ENCODE results near the gene CNTRL.
A peak's percentile ranks its signal among the peaks of the same experiment; 100 is the strongest.
"Not testable (repeated sequence)": the region's sequence is repeated elsewhere in the genome, so short reads cannot be mapped to it uniquely, and the experiment has no call there.

CNTRL gene

DNA sequence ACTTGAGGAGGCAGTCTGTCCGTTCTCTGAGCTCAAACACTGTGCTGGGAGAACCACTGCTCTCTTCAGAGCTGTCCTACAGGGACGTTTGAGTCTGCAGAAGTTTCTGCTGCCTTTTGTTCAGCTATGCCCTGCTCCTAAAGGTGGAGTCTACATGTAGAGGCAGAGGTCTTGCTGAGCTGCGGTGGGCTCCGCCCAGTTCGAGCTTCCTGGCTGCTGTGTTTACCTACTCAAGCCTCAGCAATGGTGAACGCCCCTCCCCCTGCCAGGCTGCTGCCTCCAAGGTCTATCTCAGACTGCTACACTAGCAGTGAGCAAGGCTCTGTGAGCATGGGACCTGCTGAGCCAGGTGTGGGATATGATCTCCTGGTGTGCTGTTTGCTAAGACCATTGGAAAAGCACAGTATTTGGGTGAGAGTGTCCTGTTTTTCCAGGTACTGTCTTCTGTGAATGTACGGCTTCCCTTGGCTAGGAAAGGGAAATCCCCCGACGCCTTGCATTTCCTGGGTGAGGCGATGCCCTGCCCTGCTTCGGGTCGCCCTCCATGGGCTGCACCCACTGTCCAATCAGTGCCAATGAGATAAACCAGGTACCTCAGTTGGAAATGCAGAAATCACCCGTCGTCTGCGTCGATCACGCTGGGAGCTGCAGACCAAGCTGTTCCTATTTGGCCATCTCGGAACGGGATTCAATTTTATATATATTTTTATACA is 58.5 kb downstream of the CNTRL start:
- DNase-seq = peak; percentile 61

DNA sequence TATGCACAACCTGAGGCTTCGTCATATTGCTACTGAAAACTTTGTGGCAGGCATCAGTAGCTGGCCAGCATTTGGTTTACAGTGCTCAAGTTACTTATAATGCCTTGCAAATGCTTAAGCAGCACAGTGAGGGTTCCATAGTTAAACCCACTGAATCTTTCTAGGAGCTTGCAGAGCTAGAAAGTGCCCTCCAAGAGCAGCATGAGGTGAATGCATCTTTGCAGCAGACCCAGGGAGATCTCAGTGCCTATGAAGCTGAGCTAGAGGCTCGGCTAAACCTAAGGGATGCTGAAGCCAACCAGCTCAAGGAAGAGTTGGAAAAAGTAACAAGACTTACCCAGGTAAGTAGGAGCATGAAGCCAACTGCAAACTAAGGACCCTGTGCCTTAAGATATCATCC is 60.9 kb downstream of the CNTRL start:
- no peak for DNase-seq

DNA sequence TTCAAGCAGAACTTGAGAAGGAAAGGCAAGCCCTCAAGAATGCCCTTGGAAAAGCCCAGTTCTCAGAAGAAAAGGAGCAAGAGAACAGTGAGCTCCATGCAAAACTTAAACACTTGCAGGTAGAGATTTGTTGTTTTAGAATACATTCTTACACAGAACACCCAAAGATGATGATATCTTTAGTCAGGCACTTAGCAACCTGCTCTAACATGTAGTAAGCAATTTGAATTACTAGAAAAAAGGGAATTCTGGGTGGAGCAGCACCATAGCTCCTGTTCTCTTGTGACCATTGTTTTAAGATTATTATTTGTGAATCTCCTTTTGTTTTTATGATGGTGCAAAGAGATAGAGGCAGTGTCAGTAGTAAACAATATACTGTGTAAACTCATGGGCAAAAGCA is 63.8 kb downstream of the CNTRL start:
- DNase-seq = no peak

DNA sequence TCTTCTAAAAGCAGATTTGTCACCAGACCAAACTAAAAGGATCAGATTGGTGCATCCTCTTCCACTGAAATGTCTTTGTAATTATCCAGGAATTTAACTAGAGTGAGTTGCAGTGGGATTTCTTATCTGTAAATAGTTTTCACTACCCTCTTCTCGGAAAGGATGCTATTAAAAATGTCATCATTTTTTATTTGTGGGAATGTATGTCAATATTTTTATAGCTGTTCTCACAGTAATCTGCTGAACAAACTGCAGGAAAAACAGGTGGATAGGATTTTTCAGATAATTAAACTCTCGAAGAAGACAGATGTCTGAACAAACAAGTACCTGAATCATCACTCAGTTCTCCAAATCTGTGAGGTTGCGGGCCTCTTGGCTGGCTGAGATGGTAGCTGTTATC is 64.2 kb downstream of the CNTRL start:
- DNase-seq = no peak

DNA sequence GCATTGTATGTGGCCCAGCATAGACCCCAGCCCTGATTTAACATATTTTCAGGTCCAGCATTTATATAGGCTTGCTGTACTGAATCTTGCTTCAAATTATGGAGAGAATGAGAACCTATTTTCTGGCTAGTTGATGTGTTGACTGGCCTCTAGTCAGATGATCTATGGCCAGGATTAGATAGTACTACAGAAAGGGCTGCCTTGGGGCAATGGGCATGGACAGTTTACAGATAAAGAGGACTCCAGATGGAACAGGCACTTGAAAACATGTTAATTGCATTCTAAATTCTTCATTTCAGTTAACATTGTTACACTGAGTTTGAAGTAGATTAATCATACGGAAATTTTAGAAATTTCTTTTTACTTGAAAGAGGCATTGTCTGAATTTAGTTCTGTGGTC is 65.4 kb downstream of the CNTRL start:
- no peak for DNase-seq

DNA sequence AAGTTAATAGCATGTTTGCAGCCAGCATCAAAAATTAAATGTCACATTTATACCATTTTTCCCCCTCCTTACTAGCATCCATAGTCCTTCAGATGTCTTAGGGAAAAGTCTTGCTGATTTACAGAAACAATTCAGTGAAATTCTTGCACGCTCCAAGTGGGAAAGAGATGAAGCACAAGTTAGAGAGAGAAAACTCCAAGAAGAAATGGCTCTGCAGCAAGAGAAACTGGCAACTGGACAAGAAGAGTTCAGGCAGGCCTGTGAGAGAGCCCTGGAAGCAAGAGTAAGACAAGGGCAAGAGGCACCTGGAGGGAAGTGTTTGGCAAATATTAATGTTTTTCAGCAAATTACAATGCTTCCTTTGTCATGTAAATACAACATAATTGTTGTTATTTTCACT is 66.6 kb downstream of the CNTRL start:
- DNase-seq = no peak

DNA sequence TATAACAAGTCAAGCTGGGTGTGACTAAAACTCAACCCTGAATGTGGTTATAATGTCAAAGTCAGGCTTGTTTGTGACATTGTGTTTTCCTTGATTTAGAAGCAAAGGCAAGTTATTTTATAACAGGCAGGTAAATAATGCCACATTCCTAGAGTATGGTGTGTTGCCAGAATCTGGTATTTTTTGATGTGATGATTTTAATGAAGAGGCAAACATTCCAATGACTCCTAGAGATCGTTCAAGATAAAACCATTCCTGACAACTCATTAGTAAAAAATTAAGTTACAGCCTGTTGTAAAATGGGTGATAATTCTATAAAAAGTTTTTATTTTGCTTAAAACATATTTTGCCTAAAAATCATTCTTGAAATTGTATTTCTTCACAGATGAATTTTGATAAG is 67.0 kb downstream of the CNTRL start:
- no peak for DNase-seq

DNA sequence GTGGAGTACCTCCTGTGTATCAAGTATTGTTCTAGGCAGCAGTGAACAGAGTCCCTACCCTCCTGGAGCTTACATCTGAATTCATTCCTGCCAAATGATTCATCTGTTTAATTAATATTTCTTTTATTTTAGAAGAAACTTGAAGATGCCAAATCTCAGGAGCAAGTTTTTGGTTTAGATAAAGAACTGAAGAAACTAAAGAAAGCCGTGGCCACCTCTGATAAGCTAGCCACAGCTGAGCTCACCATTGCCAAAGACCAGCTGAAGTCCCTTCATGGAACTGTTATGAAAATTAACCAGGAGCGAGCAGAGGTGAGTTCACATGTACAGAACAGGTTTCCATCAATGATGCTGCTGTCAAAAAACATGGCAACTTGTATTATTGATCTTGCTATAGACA is 69.0 kb downstream of the CNTRL start:
- no peak for DNase-seq

DNA sequence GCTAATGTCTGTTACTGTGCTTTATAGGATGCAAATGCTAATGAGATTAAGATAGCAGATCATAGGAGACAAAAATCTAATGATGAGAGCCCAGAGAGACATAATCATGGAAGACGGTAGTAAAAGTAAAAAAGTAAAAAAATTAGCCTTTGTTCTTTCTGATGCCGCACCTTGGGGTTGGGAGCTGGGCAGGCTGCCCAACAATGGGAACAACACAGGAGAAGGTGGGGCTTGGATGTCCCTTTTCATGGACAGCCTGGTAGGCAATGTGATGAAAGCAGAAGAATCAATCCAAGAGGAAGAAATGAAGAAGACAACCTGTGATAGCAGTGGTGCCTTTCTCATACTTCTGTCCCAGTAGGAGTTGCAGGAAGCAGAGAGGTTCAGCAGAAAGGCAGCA is 69.7 kb downstream of the CNTRL start:
- no peak for DNase-seq

DNA sequence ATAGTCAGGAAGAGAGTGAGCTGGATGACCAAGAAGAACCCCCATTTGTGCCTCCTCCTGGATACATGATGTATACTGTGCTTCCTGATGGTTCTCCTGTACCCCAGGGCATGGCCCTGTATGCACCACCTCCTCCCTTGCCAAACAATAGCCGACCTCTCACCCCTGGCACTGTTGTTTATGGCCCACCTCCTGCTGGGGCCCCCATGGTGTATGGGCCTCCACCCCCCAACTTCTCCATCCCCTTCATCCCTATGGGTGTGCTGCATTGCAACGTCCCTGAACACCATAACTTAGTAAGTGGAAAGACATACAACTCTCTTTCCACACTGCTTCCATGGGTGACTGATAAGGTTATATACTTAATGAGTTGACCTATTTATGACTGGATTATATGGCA is 75.4 kb downstream of the CNTRL start:
- DNase-seq = no peak

DNA sequence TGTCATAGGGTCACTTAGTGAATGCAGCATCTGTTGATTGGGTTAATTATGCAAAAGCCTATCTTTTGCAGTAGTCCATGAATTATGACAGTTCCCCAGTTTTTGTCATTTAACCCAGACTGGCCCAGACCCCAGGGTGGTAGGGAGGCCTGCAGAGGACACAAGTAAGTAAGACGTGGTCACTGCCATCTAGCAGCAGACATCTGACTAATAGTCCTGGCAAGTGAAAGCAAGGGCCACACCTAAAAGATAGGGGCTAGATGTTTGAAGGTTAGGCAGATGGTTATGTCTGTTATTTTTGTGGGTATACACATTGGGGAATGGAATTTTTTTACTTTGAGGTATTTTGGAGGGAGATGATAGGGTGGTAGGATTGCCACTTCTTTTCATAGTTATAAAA is 78.9 kb downstream of the CNTRL start:
- no peak for DNase-seq

DNA sequence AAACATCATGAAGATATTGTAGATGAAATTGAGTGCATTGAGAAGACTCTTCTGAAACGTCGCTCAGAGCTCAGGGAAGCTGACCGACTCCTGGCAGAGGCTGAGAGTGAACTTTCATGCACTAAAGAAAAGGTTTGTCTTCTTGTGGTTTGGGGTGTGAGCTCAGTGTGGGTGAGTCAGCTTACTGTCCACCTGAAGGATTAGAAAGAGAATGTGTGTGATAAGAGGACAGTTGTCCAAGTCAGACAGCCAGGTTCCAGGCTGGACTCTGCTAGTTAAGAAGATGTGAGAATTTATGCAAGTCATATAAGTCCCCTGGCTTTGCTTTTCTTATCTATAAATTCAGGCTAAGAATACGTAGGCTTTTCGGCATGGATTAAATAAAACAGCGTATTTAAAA is 80.0 kb downstream of the CNTRL start:
- DNase-seq = no peak

DNA sequence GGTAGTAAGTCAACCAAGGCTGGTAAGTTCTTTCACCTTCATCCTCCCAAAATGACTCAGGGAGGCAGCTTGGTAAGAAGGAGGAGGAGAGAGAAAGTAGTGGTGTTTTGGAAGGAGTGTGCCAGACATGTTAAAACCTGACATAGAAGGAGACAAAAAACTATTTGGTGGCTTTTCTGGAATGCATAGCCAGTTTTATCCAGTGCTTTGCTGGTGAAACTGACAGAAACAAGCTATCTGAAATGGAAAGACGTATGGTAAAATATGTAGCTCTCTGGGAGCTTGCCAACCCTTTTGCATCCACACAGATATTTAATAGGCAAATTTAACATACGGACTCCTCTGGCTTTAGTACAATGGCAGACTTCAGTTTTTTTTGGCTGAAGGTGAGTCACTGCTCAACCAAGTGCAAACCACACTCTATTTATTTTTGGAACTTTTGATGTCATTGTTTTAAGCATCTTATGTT is 81.5 kb downstream of the CNTRL start:
- peak; percentile 61 for DNase-seq

DNA sequence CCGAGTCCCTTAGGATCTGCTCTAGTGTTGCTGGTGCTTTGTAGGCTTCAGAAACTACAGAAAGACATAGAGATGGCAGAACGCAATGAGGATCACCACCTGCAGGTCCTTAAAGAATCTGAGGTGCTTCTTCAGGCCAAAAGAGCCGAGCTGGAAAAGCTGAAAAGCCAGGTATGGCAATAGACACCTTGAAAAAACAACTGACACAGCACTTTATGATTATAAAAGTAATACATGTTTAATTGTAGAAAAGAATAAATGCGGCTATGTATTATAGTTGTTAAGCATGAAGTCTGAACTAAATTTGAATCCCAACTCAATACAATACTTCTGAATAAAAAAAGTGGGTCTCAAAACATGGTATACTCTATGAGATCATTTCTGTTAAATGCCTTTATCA is 83.2 kb downstream of the CNTRL start:
- DNase-seq = no peak

DNA sequence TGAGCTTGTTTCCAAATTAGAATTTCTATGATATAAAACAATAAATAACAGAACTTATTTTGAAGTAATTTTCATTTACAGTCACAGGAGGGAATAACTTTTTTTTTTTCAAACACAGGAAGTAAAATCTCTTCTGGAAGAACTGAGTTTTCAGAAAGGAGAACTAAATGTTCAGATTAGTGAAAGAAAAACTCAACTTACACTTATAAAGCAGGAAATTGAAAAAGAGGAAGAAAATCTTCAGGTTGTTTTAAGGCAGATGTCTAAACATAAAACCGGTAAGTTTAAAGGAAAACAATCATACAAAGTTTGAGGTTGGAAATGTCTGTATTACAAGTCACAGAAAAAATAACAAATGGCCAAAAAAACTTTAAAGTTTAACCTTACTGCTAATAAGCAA is 85.3 kb downstream of the CNTRL start:
- DNase-seq = no peak

DNA sequence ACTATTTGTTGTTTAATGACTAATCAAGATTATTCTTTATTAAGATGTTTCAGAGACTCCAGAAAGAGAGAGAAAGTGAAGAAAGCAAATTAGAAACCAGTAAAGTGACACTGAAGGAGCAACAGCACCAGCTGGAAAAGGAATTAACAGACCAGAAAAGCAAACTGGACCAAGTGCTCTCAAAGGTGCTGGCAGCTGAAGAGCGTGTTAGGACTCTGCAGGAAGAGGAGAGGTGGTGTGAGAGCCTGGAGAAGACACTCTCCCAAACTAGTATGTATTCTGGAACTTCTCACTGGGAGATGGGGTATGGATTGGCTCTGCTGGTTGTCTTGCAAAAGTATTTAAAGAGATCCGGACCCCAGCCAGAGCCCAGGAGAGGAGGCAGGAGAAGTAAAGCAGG is 93.3 kb downstream of the CNTRL start:
- no peak for DNase-seq

DNA sequence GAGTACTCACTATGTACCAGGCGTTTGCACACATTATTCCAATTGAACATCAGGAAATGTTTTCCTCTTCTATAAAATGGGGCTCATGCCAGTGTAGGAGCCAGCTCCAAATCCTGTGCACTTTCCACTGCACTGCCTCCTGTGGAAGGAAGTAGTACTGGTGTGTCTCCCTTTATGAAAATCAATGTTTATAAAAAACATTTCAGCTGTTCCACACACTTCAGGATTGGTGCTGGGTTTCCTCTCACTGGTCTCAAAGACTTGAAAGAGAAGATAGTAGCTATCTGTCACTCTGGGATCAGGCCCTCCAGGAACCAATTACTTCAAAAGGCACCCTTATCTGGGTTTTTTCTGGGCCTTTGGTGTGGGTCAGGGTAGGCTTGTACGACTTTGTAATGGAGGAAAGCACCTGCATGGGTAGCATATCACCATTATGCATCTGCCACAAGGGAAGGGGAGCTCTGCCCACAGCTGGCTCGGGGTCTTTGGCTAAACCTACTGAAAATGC is 94.4 kb downstream of the CNTRL start:
- DNase-seq = no peak

DNA sequence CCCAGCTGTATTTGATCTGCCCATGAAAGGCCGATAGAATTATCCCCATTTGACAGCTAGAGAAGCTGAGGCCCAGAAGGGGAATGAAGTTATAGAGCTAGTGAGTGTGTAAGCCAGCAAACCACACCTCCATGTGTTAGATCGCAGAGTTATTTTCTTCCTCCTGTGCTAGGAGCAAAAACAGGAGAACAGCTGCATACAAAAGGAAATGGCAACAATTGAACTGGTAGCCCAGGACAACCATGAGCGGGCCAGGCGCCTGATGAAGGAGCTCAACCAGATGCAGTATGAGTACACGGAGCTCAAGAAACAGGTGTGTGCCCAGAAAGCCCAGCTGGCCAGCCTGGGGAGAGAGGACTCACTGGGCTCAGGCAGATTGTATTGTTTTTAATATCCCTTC is 96.5 kb downstream of the CNTRL start:
- DNase-seq = no peak

DNA sequence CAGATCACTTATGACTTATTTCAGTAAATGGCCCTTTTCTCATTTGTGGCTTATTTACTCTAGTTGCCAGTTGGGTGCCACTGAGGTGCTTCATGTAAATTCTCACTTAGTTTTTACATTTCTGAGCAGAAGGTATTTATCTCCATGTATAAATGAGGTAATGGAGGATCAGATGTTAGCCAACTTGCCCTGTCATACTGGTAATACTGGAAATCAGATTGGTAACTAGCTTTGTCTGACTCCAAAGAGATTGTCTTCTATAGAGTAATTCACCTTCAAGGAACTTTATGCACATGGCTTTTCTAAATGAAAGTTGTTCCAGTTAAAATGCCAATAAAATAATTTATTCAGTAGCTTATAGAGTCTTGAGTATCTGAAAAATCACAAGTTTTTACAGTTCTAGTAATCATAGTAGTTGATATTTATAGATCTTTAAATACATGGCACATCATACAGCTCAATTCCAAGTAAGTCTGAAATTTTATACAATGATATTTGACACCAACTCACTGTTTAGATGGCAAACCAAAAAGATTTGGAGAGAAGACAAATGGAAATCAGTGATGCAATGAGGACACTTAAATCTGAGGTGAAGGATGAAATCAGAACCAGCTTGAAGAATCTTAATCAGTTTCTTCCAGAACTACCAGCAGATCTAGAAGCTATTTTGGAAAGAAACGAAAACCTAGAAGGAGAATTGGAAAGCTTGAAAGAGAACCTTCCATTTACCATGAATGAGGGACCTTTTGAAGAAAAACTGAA is 98.2 kb downstream of the CNTRL start:
- DNase-seq = no peak

DNA sequence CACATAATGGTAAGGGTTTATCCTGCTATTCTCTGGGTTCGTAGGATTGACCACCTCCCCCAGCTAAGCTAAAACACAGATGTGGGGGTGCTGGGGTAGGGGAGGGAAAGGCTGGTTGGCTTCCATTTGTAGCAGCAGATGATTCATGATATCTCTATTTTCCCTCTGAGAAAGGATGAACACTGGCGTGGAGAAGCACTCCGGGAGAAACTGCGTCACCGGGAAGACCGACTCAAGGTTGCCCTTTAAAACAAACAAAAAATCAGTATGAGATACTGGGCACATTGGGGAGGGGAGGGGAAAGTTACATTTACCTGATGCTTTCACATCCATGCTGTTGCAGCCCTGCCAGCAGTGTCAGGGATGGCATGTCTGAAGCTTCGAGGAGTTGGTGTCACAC is 98.7 kb downstream of the CNTRL start:
- DNase-seq = no peak

DNA sequence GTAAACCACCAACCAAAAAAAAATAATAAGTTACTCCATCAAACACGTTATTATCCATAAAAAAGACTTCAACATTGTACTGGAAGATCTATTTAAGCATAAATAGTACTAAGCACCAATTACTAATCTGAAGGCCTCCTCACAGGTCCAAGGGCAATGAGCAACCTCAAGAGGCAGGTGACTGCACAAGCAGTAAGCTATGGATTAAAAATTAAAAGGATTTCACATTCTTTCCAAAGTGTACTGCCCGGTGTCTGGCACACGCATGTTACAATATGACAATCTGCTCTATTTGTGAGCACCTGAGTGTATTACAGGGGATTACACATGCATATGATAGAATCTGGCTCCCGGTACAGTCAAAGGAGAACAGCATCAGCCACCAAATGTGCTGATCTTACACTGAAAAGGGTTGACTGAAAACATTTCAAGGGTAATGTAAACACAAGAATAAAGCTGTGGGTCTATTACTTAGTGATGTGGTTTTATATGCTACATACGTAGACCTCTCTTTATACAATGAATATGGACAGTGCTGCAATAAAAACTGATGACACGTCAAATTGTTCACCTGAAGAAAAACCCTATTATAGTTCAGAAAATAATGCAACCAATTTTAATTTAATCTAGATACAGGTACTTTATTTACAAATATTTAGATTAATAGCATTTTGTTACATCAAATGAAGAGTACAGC is 104.1 kb downstream of the CNTRL start:
- DNase-seq = no peak

DNA sequence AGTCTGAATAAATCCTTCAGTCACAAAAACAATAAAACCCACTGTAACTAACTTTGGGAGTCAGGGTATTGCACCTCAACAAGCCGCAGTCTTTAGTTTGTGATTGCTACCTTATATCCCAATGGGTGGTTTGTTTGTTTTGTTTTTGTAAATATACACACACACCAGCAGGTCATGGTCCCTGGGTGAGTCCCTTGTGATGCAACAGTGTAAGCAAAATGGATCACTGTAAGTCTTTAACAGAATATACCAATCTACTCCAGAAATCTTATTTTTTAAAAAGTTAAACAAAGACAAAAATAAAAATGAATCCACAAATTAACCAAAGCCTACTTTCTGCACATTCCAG is 104.6 kb downstream of the CNTRL start:
- not testable (repeated sequence) for DNase-seq

DNA sequence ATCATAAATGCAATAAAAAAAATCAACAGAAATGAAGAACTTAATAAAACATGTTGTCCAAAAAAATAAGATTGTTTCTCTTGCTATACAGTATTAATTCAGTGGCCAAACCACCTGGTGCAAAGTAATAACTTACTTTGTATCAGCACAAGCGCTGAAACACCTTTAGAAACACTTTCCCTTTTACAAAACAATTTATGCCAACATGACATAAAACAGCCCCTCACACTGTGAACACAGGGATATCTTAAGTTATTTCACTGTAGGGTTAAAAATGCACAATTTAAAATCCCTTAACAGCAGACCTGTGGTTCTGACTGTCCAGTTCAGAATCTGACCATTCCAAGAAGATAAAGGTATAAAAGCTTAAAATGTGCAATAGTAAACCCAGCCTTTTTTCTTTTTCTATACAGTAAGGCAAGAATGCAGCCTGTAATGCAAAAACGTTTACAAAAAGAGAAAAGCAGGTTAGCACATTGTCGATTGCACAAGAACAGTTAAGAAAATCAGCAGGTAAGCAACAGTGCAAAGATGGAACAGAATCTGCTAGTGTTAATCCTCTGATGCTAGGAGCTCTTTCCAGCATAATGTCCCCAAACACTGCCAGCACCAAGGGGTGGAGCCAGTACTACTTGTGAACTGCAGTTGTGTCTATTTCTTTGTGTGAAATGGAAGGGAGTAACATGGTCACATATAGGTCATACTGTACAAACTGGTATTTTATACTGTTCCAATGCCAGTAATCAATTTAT is 105.4 kb downstream of the CNTRL start:
- DNase-seq = no peak
